Activated T-cell treated with anti-CD3 and anti-CD28 coated beads, Interleukin-2, amount 50 U/mL, for 72 hours (primary cell): Measurements from ENCODE around the gene PCDHGB7. TPM values are rescaled to one million over a fixed set of nuclear protein-coding genes. Genes with fewer than 3 reads are reported as not detected.
"Not testable (repeated sequence)": the region's sequence is repeated elsewhere in the genome, so short reads cannot be mapped to it uniquely, and the experiment has no call there.

Experiments used
- ATAC-seq, 2 donors: fragments of 150-1000 bp; cut with Tn5 transposase; replicated peaks in 1 of 2; 2 replicates each; pipeline ENCODE4 v1.10.0; 2021; ENCODE audit warnings: moderate library complexity in 2 of 2, mild to moderate bottlenecking in 1 of 2
- DNase-seq, 2 donors: peaks; one replicate each; pipeline ENCODE4 v3.0.0; 2021 to 2022; ENCODE audit warnings: mixed read lengths in 1 of 2
- H3K27ac Mint-ChIP-seq: one replicate; pipeline ENCODE4 v1.8.0; 2022; ENCODE audit warnings: mild to moderate bottlenecking, moderate library complexity, mixed read lengths
- H3K27me3 Mint-ChIP-seq: one replicate; pipeline ENCODE4 v1.8.0; 2022; ENCODE audit warnings: low read depth, mixed read lengths
- H3K36me3 Mint-ChIP-seq, 2 donors: one replicate each; pipeline ENCODE4 v1.8.0; 2022; ENCODE audit warnings: mixed read lengths in 2 of 2, mild to moderate bottlenecking in 1 of 2; ENCODE audit not compliant: insufficient read depth in 2 of 2
- H3K4me1 Mint-ChIP-seq: one replicate; pipeline ENCODE4 v1.8.0; 2022; ENCODE audit warnings: low read depth, mixed read lengths
- H3K4me3 Mint-ChIP-seq, 2 donors: one replicate each; pipeline ENCODE4 v1.8.0; 2022; ENCODE audit warnings: mild to moderate bottlenecking in 2 of 2, mixed read lengths in 2 of 2, moderate library complexity in 2 of 2
- H3K9me3 Mint-ChIP-seq, 2 donors: one replicate each; pipeline ENCODE4 v1.8.0; 2022; ENCODE audit warnings: mixed read lengths in 2 of 2
- total RNA-seq, 2 donors: library from RNA; stranded (reverse); gene quantifications; one replicate each; pipeline ENCODE4 v1.2.3, GENCODE V29; 2022

The PCDHGB7 gene
- total RNA-seq, 2 donors from 2014 or later: 0.17 TPM; not detected in 1

- Mint-ChIP-seq H3K9me3 (peaks cover 5 to 12% of the 10 kb centered on the region in 2 donors), H3K36me3 (peaks cover 18 to 34% of the 10 kb centered on the region in 2 donors), H3K27ac (no peak overlapping the region), H3K4me3 (no peak overlapping the region), H3K4me1 (peaks cover 18% of the 10 kb centered on the region), H3K27me3 (peaks cover 87% of the 10 kb centered on the region)
- DNase-seq (no peak), ATAC-seq (no peak)
Measured at GRCh38 chr5:141422742-141423291, 5.3 kb downstream of the PCDHGB7 start.

- Mint-ChIP-seq H3K9me3 (peaks cover 10 to 13% of the 10 kb centered on the region in 2 donors), H3K27ac (no peak overlapping the region), H3K4me3 (no peak overlapping the region), H3K36me3 (peaks cover 16 to 22% of the 10 kb centered on the region in 2 donors), H3K4me1 (peaks cover 21% of the 10 kb centered on the region), H3K27me3 (peaks cover 75% of the 10 kb centered on the region)
- ATAC-seq: no peak
- DNase-seq: no peak
Measured at GRCh38 chr5:141427783-141428426, 10.4 kb downstream of the PCDHGB7 start.

- ATAC-seq (peak; percentile 53 to 78), DNase-seq (peak in 1 of 2 donors; percentile 55)
- peaks cover 13 to 23% of the 10 kb centered on the region in 2 donors for H3K36me3 Mint-ChIP-seq
- peaks cover 21% of the 10 kb centered on the region for H3K4me1 Mint-ChIP-seq
- peaks cover 9 to 10% of the 10 kb centered on the region in 2 donors for H3K9me3 Mint-ChIP-seq
- peak within 1 kb of the TSS; percentile 77 for H3K27ac Mint-ChIP-seq
- peaks cover 68% of the 10 kb centered on the region for H3K27me3 Mint-ChIP-seq
- H3K4me3 Mint-ChIP-seq: peak within 1 kb of the TSS; percentile 84 to 87
Measured at GRCh38 chr5:141430332-141431113, 13.0 kb downstream of the PCDHGB7 start, which contains the start of gene PCDHGA12. TSS of gene PCDHGA12 (plus strand) at chr5:141430507. CDS start at chr5:141430760, 253 bp downstream.

DNA sequence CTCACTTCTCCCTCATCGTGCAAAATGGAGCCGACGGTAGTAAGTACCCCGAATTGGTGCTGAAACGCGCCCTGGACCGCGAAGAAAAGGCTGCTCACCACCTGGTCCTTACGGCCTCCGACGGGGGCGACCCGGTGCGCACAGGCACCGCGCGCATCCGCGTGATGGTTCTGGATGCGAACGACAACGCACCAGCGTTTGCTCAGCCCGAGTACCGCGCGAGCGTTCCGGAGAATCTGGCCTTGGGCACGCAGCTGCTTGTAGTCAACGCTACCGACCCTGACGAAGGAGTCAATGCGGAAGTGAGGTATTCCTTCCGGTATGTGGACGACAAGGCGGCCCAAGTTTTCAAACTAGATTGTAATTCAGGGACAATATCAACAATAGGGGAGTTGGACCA, 13.8 kb downstream of the PCDHGB7 start:
- Mint-ChIP-seq H3K27me3 (peaks cover 63% of the 10 kb centered on the region), H3K9me3 (peaks cover 9 to 10% of the 10 kb centered on the region in 2 donors), H3K4me3 (peak overlapping the region; percentile 84 to 87), H3K4me1 (peaks cover 21% of the 10 kb centered on the region), H3K27ac (no peak overlapping the region), H3K36me3 (peaks cover 13 to 23% of the 10 kb centered on the region in 2 donors)
- peak in 1 of 2 donors; percentile 31 for DNase-seq
- ATAC-seq: peak in 1 of 2 donors; percentile 37

- Mint-ChIP-seq H3K27me3 (peaks cover 59% of the 10 kb centered on the region), H3K4me1 (peaks cover 21% of the 10 kb centered on the region), H3K36me3 (peaks cover 13 to 23% of the 10 kb centered on the region in 2 donors)
- H3K4me3 Mint-ChIP-seq, DNase-seq, H3K9me3 Mint-ChIP-seq, ATAC-seq, H3K27ac Mint-ChIP-seq: not testable (repeated sequence)
Measured at GRCh38 chr5:141432308-141432707, 14.8 kb downstream of the PCDHGB7 start.

DNA sequence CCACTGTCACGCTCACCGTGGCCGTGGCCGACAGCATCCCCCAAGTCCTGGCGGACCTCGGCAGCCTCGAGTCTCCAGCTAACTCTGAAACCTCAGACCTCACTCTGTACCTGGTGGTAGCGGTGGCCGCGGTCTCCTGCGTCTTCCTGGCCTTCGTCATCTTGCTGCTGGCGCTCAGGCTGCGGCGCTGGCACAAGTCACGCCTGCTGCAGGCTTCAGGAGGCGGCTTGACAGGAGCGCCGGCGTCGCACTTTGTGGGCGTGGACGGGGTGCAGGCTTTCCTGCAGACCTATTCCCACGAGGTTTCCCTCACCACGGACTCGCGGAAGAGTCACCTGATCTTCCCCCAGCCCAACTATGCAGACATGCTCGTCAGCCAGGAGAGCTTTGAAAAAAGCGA, 15.2 kb downstream of the PCDHGB7 start:
- not testable (repeated sequence) for ATAC-seq, H3K9me3 Mint-ChIP-seq, DNase-seq, H3K27ac Mint-ChIP-seq, H3K4me3 Mint-ChIP-seq
- Mint-ChIP-seq H3K27me3 (peaks cover 58% of the 10 kb centered on the region), H3K36me3 (peaks cover 13 to 23% of the 10 kb centered on the region in 2 donors), H3K4me1 (peaks cover 21% of the 10 kb centered on the region)

- peaks cover 13 to 20% of the 10 kb centered on the region in 2 donors for H3K36me3 Mint-ChIP-seq
- peaks cover 48% of the 10 kb centered on the region for H3K27me3 Mint-ChIP-seq
- H3K4me3 Mint-ChIP-seq: no peak overlapping the region
- DNase-seq (no peak), ATAC-seq (no peak)
- peaks cover 6 to 10% of the 10 kb centered on the region in 2 donors for H3K9me3 Mint-ChIP-seq
- peaks cover 21% of the 10 kb centered on the region for H3K4me1 Mint-ChIP-seq
- H3K27ac Mint-ChIP-seq: no peak overlapping the region
Measured at GRCh38 chr5:141434006-141434405, 16.5 kb downstream of the PCDHGB7 start.

- Mint-ChIP-seq H3K36me3 (peaks cover 3 to 10% of the 10 kb centered on the region in 2 donors), H3K4me1 (peaks cover under 1% of the 10 kb centered on the region), H3K4me3 (no peak overlapping the region), H3K27me3 (peaks cover 30% of the 10 kb centered on the region), H3K9me3 (peaks cover 3% of the 10 kb centered on the region in 2 donors), H3K27ac (no peak overlapping the region)
- no peak for ATAC-seq
- DNase-seq: no peak
Measured at GRCh38 chr5:141437221-141437620, 19.7 kb downstream of the PCDHGB7 start.

DNA sequence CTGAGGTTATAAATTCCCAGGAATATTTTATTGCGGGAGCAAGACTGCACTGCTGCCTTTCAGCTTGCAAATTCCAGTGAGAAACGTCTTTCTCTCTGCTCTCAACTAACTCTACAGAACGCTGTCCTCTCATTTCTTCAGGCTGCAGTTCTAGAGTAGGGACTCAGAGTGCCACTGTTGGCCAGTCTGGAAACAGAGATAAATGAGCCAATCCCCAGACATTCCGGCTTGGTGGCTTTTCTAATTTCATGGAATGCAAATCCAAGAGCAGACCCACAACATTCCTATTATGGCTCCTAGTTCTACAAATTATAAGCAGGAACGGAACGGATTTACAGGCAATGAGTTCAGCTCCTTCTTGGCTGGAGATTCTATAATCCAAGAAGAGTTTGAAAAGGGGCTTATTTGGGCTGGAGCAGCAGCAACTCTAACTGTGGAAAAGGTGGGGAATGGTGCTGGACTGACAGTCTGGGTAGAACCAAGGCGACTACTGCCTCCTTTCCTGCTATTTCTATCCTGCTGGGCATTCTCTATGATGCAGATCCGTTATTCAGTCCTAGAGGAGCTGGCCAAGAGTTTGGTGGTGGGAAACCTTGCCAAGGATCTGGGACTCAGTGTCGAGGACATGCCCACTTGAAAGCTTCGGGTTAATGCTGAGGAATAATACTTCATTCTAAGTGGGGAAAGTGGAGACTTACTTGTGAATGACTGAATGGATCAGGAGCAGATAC, 22.1 kb downstream of the PCDHGB7 start:
- Mint-ChIP-seq H3K27me3 (peaks cover 18% of the 10 kb centered on the region), H3K27ac (no peak overlapping the region), H3K36me3 (peaks cover 0 to 3% of the 10 kb centered on the region in 2 donors), H3K4me1 (no peaks in the 10 kb centered on the region), H3K4me3 (no peak overlapping the region), H3K9me3 (peaks cover 2 to 4% of the 10 kb centered on the region in 2 donors)
- ATAC-seq (no peak), DNase-seq (no peak)

DNA sequence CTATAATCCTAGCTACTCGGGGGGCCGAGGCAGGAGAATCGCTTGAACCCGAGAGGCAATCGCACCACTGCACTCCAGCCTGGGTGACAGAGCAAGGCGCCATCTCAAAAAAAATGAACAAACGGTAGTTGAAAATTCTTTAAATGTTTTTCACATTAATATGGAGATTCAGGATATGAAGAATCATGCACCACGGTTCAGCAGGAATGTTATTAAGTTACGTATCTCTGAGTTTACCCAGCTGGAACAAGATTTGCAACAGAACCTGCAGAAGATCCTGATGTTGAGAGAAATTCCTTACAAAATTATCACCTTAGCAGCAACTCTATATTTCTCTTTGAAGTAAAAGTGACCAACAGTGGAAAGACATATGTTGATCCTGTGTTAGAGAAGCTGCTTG, 22.9 kb downstream of the PCDHGB7 start:
- DNase-seq (no peak), ATAC-seq (no peak)
- peaks cover 24% of the 10 kb centered on the region for H3K27me3 Mint-ChIP-seq
- no peak overlapping the region for H3K4me3 Mint-ChIP-seq
- H3K36me3 Mint-ChIP-seq: peaks cover 0 to 3% of the 10 kb centered on the region in 2 donors
- no peak overlapping the region for H3K27ac Mint-ChIP-seq
- H3K4me1 Mint-ChIP-seq: no peaks in the 10 kb centered on the region
- H3K9me3 Mint-ChIP-seq: peaks cover 2 to 4% of the 10 kb centered on the region in 2 donors

GRCh38 chr5:141441571-141442170, 24.2 kb downstream of the PCDHGB7 start:
- DNase-seq (no peak), ATAC-seq (no peak)
- peaks cover 0 to 3% of the 10 kb centered on the region in 2 donors for H3K36me3 Mint-ChIP-seq
- H3K9me3 Mint-ChIP-seq: peaks cover 2 to 4% of the 10 kb centered on the region in 2 donors
- H3K4me1 Mint-ChIP-seq: no peaks in the 10 kb centered on the region
- H3K27me3 Mint-ChIP-seq: peaks cover 22% of the 10 kb centered on the region
- H3K27ac Mint-ChIP-seq: no peak overlapping the region
- H3K4me3 Mint-ChIP-seq: no peak overlapping the region

GRCh38 chr5:141465351-141465750, 47.9 kb downstream of the PCDHGB7 start:
- Mint-ChIP-seq H3K9me3 (no peaks in the 10 kb centered on the region), H3K27ac (no peak overlapping the region), H3K4me1 (no peaks in the 10 kb centered on the region), H3K4me3 (no peak overlapping the region), H3K36me3 (no peaks in the 10 kb centered on the region), H3K27me3 (peaks cover 6% of the 10 kb centered on the region)
- ATAC-seq: no peak
- no peak for DNase-seq
